HepG2 (cell line): Measurements from ENCODE around the gene TFAP2A.

ENCODE experiments used
- EHMT2 ChIP-seq: fragments of 200-600 bp; sonication (generic); IDR thresholded peaks from 2 replicates; pipeline ENCODE4 v1.7.0; 2017; ENCODE audit warnings: antibody characterized with exemption, low read depth, low read length, borderline replicate concordance
- GPN1 ChIP-seq: sonication (generic); formaldehyde crosslinking; IDR thresholded peaks from 2 replicates; pipeline ENCODE4 v1.5.1; 2020; ENCODE audit warnings: missing genetic modification reagents, borderline replicate concordance
- MEIS2 ChIP-seq: sonication (generic); formaldehyde crosslinking; IDR thresholded peaks from 2 replicates; pipeline ENCODE4 v1.9.0; 2021; ENCODE audit warnings: mild to moderate bottlenecking, missing genetic modification reagents
- SIN3A ChIP-seq: IDR thresholded peaks from 2 replicates; pipeline ENCODE4 v1.6.1; 2011; ENCODE audit warnings: low read depth, mild to moderate bottlenecking, control low read depth, low read length, borderline replicate concordance
- SMC3 ChIP-seq: IDR thresholded peaks from 2 replicates; pipeline ENCODE4 v1.6.1; 2011; ENCODE audit warnings: low read length, improper control_type of control experiment
- ZNF101 ChIP-seq: sonication (generic); formaldehyde crosslinking; IDR thresholded peaks from 2 replicates; pipeline ENCODE4 v1.4.0; 2020; ENCODE audit warnings: mild to moderate bottlenecking, low read depth, missing genetic modification reagents, borderline replicate concordance
- ZNF3 ChIP-seq: IDR thresholded peaks from 2 replicates; pipeline ENCODE4 v1.7.0; 2017; ENCODE audit warnings: inconsistent platforms
- TF ChIP-seq, protein P1 (sequence below): sonication (generic); formaldehyde crosslinking; IDR thresholded peaks from 2 replicates; pipeline ENCODE4 v1.8.1; 2023; ENCODE audit warnings: mild to moderate bottlenecking, missing genetic modification reagents

DNA sequence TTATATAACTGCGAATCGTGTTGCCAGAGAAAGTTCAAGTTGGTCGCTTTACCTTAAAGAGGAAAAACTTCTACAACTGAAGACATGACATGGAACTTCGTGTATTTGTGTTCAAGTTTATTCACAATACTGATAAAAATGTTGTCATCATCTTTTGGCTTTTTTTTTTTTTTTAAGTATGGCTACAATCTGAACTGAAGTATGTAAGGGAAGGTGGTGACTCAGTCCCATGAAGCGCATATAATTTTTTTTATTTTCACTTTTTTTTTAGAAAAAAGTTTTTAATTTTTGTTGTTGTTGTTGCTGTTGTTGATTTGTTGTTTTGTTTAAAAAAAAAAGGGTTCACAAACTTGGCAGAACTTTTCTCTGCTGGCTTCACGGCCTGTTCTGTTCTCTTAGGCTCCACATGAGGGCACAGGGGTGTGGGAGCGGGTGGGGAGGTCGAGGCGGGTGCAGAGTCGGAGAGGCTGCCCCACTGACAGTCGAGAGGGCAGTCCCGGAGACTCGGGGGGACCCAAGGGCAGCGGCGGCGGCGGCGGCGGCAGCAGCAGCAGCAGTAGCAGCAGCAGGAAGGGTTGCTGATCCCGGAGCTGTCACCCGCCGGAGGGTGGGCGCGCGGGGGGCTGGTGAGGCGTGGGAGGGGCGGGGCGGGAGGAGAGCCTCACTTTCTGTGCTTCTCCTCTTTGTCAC is 17.0 kb downstream of the TFAP2A start:
- TF ChIP-seq GPN1 (CRISPR knock-in tag): no peak
- TF ChIP-seq, protein P1, sequence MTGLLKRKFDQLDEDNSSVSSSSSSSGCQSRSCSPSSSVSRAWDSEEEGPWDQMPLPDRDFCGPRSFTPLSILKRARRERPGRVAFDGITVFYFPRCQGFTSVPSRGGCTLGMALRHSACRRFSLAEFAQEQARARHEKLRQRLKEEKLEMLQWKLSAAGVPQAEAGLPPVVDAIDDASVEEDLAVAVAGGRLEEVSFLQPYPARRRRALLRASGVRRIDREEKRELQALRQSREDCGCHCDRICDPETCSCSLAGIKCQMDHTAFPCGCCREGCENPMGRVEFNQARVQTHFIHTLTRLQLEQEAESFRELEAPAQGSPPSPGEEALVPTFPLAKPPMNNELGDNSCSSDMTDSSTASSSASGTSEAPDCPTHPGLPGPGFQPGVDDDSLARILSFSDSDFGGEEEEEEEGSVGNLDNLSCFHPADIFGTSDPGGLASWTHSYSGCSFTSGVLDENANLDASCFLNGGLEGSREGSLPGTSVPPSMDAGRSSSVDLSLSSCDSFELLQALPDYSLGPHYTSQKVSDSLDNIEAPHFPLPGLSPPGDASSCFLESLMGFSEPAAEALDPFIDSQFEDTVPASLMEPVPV (CRISPR knock-in tag): no peak
- TF ChIP-seq MEIS2 (CRISPR knock-in tag): no peak
- TF ChIP-seq EHMT2: no peak
- TF ChIP-seq SIN3A: no peak
- TF ChIP-seq ZNF3 (CRISPR knock-in tag): no peak
- no peak for TF ChIP-seq SMC3
- TF ChIP-seq ZNF101 (CRISPR knock-in tag): no peak
